DMS114 treated with DMSO at 0.1 percent for 48 hours (cell line): ENCODE data around the gene MEGF11.

Experiments
- DNase-seq: peaks from one replicate; lab custom pipeline; 2025; ENCODE audit not compliant: unreplicated experiment; lab: John Stamatoyannopoulos, UW

The MEGF11 gene

DNA sequence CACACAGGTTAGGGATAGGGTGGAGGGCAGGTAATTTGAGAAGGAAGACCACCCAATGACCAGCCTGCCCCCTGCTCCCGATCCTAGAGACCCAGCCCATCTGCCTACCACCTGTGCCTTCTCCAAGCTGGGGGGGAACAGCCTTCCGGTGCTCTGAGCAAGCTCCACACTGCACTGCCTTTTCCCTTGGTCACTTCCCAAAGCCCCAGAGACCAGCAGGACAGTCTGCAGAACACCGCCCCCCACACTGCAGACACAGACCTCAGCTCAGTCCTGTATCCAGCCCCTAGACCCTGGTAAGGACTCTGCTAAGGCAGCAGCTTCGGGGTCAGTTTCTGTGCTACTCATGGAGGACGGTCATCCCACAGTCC is 156.9 kb downstream of the MEGF11 start:
- no peak for DNase-seq

DNA sequence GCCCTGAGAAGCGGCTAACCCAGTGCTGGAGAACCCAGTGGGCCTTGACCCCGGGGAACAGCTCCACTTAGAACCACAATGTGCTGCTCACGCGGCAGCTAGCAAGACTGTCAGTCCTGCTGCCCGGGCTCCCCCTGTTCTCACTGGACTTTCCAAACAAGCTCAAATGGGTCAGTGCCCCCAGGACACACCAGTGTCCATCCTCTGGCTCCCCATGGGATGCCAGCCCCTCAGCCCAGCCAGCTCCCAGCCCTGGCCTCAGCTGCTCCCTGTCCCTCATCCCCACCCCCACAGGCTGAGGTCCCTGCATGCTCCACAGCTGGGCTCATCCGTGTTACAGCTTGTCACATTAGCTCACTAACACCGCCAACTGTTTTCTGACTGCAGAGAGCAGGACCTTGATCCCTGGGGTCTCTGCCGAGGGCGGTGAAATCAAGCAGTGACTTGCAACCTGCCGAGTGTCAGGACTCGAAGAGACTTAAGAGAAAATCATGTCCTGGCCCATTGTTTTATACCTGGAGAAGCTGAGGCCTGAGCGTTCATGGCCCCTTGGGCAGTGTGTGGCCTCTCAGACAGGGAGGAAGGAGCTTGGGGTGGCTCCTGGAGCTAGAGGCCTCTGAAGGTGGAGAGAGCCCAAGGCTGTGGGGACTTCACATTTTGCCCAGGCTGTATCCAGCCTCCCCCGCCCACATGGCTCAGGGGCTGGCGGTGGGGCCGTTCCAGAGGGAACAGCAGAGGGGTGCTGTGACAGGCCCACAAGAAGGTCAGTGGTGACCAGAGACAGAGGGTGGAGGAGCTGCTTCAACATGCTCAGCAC is 157.5 kb downstream of the MEGF11 start:
- DNase-seq, result no peak

DNA sequence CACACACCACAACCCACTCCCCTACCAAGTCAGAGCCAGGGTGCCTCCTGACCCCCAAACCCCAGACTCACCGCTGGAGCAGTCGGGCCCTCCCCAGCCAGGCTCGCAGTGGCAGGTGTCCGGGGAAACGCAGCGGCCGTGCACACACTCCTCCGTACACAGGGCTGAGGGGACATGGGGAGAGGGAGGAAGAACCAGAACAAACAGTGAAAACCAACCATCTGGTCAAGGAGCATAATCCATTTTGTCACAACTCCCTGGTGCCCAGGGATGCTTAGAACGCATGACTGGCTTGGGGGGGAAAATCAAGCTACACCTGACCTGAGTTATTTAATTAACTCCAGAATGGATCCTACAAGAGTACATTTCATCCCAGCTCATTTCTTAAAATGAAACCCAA is 159.2 kb downstream of the MEGF11 start:
- DNase-seq, result no peak

DNA sequence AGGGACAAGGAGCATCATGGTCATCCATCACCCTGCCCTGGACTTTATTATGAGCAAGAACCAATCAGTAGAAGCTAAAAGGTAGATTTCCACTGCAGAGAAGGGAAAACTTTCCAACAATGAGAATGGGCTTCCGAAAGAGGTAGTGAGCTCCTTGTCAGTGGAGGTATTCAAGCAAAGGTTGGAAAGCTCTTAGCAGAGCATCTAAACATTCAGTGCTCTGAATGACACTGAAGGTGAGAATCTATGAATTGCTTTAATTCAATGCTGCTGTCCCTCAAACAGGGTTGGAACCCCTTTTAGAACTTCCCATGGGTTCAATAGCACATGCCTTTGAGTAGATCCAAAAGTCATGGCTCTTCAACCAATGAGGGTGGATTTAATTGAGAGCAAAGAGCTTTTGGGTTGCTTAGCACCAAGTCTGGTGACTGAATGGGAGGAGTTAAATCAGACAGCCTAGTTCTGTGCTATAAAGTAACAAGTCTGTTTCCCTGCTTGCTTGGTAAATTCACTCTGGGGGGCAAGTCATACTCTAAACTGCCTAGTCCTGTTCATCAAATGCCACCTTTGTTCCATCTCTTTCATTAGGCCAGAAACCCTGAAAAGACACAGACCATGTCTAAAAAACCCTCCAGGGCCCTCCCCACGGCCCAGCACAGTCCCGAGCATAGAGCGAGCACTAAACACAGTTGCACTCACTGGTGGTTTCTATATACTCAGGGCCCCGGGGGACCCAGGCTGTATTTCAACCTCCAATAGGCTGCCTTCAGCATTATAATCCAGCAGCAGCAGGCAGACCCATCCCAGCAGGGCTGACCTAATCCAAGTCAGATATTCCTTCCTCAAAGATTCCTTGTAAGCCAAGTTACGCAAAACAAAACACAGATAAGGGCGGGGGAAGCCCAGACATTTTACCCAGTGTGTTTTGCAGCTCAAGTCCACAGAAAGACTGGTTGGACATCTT is 161.2 kb downstream of the MEGF11 start:
- DNase-seq, result no peak

DNA sequence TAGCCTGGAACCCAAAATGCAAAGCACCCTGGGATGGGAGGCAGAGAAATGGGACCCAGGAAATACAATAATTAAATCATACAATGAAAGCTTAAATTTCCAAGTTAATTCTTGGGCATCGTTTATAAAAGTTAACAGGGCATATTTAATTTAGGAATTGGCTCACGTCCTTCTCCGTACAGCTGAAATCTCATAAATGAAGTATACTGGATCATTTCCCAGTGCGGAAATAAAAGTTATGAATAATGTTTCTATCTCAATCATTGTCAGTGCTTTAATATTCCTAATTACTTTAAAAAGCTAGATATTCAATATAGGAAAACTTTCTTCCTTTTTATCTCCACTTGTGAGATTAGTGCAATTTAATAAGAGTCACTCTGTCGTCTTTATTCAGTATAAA is 164.0 kb downstream of the MEGF11 start:
- DNase-seq, result no peak

DNA sequence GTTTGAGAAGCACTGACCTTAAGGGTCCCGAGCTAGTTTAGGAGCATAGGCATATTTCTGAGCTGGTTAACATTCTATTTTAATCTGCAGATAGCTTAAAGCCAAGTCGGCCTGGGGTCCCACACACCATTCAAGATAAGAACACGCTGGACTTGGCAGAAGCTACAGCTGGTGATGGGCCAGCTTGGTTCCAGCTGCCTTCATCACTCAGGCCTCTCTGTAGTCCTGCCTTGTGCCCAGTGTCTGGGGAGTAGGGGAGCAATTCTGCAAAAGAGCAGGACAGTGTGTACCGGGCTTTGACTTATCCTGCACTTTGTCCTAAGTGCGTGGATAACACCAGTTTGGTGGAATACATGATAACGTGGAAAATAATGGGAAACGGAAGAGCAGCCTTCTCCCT is 164.5 kb downstream of the MEGF11 start:
- no peak for DNase-seq

DNA sequence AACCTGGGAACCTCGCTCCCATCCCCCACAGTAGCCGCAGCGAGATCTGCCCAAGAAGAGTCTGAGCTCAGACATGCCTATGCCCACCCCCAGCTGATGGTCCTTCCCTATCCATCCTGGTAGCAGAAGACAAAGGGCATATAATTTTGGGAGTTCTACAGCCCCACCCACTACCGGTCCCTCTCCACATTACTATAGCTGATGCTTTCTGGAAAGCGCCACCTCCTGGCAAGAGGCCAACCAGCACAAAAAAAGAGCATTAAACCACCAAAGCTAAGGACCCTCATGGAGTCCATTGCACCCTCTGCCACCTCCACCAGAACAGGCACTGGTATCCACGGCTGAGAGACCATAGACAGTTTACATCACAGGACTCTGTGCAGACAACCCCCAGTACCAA is 168.4 kb downstream of the MEGF11 start:
- no peak for DNase-seq

DNA sequence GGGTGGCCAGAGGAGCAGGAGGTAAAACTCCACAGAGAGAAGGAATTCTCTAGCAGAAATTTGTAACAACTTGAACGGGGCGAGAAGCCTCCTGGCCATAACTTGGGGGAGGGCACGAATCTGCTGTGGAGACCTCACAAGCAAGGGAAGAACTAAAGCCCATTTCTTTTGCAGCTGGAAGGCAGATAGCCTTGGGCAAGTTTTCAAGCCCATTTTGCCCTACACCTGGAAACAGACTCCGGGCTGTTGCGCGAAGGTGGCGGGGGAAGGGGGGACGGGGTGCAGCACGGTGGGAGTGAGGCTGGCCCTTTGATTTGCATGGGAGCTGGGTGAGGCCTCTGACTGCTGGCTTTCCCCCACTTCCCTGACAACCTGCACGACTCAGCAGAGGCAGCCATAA is 168.8 kb downstream of the MEGF11 start:
- no peak for DNase-seq

DNA sequence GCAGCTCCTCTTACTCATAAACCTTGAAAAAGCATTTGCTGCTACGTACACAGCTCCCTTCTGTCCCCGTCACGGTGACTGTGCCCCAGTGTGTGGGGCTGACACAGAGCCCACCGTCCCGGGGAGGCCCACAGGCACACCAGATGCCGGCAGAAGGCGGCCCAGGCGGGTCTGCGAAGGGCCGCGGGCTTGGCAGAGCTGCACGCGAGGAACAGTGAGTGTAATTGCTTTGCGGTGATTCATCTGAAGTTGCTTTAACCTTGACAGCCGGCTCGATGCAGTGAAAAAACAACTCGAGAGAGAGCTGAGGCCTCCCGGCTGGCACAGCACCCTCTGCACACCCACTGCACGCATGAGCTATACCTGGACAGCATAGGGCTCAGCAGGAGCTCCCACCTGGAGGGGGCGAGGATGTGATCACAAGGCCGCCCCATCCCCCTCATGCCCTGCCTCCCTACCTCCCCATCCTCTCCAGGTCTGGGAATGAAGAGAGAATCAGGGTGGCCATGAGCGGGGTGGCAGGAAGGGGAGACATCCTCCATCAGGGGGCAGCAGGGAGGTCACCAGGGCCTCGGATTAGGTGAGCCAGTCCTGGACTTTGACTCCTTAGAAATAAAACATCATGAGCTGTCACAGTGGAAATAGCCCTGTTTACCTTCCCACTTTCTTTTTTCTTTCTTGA is 172.7 kb downstream of the MEGF11 start:
- DNase-seq, result no peak

DNA sequence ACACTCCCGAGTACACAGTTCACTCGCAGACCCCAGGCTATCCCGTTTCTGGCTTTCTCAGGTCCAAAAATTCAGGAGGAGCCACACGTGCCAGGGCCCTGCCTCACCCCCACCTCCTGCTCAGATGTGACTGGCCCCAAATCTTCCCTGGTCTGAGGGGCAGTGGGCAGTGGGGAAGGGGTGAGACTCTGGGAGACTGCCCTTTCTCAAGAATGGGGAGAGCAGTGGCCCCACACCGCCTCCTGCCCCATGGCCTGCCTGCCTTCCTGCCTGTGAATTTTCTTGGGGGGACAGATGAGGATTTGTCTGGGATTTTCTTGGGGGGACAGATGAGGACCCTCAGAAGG is 174.6 kb downstream of the MEGF11 start:
- no peak for DNase-seq

DNA sequence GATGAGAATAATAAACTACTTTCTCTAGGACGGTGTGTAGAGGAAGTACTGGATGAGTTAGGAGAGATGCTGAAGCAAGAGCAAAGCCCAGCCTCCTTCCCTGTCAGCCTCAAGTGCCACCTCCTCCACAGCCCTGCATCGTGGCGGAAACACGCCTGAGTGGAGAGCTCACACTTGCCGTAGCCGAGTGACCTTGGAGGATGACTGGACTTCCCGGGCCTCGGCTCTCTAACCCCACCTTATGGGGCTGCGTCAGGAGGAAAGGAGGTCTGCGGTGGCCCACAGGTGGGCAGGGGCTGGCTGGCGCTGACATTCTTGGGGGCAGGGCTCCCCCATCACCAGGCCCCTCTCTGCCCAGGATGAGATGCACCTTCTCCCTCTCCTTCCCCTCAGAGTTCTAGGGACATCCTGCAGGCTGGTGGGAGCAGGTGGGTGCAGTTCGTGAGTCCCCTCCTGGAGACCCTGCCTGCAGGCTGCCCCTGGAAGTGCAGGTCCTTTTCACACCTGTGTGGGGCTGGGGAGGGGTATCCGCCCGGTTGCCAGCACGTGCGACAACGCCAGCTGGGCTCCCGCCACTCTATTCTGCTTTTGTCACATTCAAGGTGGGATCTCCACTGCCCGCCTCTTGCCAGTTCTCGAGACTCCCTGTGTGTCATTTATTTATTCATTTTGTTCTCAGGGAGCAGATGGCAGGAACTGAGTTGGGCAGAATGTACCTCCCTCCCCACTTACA is 175.2 kb downstream of the MEGF11 start:
- no peak for DNase-seq

DNA sequence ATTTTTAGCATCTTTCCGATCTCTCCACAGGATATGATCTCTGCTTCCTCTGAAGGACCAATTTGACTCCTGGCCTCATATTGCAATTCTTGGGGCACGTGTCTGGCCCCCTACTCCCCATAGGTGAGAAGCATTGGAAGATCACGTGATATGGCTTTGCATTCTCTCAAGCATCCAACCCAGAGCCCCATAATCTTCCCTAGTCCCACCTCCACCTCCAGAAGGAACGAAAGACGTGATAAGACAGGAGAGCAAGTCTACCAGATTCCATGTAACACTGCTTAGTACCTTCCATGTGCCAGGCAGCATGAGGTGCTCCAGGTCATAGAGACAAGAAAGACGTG is 176.3 kb downstream of the MEGF11 start:
- DNase-seq, result no peak

DNA sequence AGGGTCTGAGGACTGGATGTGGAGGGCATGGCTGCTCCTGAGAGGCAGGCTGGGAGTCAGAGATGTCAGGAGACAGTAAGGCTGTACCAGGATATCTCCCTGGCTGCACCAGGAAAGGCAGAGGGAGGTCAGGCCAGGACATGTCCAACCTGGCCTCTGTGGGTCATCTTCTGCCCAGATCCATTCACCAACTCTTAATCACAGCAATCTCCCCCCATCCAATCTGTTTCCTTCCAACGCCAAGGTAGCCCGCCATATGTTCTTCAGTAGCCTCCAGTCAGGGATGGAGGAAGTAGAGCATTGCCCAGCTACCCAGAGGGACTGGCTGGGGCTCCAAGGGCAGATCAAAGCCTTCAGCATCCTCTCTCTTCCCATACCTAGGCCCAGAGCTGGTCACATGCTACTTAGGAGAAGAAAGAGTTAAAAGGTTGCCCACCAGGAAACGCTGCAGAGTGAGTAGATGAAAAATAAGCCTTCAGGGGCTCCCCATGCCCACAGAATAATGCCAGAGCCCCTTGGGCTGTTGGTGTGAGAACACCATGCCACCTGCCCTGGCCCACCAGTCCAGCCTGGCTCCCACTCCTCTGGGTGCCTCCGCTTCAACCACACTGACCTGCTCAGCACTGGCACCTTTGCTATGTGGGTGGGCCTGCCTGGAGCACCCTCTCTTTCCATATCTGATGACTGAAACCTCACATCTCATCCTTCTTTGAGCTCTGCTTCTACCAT is 176.8 kb downstream of the MEGF11 start:
- no peak for DNase-seq

DNA sequence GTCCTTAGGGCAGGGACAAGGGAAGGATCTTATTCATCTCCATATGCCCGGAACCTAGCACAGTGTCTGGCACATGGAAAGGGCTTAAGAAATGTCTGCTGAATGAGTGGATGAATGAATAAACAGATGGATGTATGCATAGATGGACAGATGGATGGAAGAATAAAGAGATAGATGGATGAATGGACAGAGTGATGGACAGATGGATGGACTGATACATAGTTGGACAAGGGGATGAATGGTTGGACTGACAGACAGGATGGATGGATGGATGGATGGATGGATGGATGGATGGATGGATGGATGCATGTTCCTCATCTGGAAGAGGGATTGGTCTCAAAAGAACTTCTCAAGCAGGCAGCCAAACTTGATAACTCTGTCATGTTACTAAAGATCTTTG is 177.6 kb downstream of the MEGF11 start:
- DNase-seq, result no peak

DNA sequence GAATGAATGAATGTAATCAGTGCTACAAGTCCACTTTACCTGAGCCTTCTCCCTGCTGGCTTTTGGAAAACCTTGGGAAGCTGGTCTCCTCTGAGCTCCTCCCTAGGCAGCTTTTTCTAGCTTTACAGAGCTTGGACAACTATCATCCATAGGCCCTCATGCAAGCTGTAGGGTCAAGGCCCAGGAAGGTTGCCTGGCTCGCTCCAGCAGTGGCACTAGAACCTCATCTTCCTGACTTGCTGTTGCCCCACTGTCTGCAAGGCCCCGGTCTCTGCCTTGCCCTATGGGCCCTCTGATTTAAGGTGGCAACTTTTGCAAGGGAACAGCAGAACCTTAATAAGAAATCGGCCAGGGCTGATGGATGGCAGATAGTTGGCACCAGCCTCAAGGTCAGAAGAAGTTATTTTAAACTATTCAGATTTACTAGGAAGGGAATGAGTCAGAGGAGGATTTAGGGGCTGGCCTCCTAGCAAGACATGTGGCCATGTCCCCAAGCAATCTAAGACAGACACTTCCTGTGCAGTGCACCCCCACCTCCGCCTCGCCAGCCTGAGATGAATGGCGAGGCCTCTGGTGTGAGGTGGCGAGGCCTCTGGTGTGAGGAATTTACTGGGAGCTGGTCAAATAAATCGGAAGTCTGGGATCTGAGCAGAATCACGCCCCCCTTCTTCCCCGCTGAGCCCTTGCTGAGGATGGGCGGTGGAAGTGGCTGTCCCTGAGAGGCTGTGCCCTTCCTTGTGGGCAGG is 180.8 kb downstream of the MEGF11 start:
- no peak for DNase-seq

DNA sequence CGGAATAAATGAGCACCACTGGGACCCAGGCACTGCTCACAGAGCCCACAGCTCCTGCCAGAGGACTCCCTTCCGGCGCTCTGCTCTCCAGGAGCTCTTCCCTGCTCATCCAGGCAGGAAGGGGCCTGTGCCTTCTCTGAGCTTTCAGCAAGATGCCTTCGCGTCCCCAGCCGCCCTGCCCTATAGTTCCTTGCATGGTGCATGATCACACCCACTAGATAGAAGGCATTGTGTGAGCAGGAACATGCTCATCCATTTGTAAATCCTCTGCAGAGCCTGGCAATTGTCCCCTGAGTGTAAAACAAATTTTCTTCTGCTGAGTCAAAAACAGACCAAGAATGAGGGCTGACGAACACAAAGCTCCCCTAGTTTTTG is 181.6 kb downstream of the MEGF11 start:
- DNase-seq, result no peak

DNA sequence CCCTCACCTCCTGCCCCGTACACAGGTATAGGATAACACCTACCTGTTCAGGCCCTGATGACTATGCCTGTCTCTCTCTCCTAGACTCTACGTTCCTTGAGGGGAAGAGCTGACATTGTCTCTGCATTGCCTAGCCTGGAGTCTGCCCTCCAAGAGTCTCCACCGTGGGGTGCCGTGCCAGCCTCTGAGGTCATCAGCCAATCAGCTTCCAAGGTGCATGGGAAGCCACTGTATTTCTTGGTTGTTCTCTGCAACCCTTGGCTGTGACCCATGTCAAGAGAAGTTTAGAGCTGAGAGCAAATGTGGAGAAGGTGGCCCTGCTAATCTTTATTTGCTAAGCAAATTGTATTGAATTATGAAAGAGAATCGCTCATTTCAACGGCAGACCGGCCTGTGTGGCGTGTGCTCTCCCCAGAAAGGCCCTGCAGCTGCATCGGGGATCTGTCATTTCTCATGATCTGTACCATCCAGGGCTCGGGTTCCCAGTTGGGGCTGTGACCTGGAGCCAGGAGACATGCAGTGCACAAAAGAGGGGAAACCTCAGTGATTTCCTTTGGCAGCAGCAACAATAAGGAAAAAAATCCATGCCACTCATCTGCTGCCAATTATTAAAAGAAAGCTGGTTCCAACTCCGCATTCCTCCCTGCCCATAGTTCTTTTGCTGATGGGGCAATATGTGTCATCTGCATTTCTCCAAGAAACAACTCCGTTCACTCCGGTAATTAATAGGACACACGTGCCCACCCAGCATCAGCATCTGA is 182.2 kb downstream of the MEGF11 start:
- DNase-seq, result no peak

DNA sequence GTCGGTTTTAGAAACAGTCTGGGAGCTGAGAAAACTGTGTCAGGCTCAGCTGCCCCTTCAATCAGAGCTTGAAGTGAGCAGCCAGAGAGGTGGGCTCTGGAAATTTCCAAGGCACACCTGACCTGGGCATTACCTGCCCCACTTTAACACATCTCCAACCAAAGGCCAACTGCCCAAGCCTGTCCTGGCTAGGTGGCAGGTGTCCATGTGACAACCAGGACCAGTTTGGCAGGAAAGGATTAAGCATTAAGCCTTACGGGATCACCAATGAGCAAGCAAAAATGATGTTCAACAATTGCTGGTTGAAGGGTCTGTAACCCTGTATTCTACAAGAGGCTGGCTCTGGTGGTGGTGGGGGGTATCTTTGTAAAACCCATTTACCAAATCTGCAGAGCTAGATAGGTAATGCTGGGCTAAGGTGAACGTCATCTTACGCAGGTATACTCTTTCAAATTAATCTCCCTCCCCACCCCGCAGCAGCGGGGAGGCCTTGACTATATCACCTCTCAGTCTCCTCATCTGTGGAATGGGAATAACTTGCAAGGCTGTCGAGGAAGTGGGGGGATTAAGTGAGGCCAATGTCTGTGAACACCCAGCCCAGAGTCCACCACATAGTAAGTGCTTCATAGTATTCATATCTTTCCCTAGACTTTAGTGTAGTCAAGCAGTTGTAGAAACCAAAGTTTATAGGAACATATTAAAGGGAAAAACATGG is 183.2 kb downstream of the MEGF11 start:
- no peak for DNase-seq

DNA sequence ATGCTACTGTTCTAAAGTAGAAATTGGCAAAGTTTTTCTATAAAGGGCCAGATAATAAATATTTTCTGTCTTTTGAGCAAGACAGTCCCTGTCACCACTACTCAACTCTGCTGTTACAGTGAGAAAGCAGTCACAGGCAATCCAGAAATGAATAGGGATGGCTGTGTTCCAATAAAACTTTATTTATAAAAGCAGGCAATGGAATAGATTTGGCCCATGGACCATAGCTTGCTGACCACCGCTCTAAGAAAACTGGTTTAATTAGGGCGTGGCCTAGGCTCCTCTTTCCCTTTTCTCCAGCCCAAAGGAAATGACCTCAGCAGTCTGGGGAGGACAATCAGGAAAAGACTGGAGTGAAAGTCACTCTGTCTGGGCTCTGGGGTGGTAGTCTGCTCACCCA is 183.8 kb downstream of the MEGF11 start:
- no peak for DNase-seq
